T1000 (cell line): ENCODE measurements around the gene RNF41.
"Not testable (repeated sequence)": the region's sequence is repeated elsewhere in the genome, so short reads cannot be mapped to it uniquely, and the experiment has no call there.

Experiments used
- DNase-seq: peaks from one replicate; lab custom pipeline; 2025; ENCODE audit warnings: mixed read lengths; lab: John Stamatoyannopoulos, UW

Gene RNF41

DNA sequence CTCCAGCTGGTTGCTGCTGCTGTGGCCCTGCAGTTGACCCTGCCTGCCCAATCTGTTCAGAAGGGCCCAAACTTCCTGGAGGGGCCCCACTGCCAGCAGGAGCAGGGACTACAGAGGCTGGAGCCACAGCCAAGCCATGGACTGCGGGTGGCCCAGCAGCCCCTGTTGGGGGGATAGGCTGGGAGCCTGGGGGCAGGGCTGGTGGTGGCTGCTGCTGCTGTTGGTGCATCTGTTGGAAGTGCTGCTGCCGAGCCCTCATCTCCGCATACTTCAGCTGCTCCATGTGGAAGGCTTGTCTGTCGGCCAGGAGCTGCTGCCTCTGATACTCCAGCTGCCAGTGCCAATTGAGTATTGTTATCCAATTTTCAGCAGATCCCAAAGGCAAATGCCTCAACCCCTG is 56.4 kb downstream of the RNF41 start:
- DNase-seq, result no peak

DNA sequence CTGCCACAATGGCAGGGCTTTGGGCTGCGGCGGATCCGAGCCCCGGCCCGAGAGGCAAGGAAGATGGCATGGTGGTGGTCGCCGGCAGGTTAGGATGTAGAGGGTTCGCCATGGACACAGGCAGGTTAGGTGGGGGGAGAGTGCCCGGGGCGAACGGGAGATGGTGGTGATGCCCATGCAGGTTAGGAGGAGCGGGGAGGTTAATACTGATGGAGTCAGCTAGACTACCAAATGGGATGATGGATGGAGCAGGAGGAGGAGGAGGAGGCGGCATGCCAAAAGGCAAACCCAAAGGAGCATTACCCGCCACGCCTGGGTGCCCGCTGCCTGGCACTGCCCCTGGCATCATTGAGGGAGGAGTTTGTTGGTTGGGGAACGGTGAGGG is 57.4 kb downstream of the RNF41 start:
- DNase-seq, result no peak

DNA sequence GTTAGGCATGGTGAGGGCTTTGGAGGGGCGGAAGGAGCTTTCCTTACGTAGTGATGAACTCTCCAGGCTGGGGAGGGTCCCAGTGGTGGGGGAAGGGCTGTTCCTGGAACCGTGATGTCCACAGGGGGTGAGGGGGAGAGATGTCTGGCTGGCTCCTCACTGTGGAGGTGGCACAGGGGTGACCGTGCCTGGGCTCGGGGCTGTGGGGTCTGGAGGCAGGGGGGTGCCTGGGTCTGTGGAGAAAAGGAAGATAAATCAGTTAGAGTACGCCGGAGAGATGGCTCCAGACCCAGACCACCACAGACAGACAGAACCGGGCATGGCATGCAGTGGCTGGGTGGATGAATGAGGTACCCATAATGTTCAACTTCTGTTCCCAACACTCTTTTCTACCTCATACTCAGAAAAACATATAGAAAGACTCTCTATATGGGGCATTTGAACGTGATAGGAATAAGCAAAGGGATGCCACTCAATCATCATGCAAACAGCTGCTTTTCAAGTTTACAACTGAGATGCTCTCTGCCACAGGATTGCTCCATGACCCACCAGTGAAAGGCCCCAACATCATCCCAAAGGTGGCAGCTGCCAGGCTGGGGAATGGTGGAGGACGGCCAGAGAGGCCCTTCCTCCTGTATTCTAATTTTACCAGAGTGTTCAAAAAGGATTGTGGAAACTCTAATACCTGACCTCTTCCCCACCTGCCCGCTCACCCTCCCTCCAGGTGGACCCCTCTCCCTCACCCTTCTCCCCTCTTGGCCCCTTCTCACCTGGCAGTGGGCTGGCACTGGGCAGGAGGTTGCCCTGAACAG is 58.0 kb downstream of the RNF41 start:
- DNase-seq, result no peak

DNA sequence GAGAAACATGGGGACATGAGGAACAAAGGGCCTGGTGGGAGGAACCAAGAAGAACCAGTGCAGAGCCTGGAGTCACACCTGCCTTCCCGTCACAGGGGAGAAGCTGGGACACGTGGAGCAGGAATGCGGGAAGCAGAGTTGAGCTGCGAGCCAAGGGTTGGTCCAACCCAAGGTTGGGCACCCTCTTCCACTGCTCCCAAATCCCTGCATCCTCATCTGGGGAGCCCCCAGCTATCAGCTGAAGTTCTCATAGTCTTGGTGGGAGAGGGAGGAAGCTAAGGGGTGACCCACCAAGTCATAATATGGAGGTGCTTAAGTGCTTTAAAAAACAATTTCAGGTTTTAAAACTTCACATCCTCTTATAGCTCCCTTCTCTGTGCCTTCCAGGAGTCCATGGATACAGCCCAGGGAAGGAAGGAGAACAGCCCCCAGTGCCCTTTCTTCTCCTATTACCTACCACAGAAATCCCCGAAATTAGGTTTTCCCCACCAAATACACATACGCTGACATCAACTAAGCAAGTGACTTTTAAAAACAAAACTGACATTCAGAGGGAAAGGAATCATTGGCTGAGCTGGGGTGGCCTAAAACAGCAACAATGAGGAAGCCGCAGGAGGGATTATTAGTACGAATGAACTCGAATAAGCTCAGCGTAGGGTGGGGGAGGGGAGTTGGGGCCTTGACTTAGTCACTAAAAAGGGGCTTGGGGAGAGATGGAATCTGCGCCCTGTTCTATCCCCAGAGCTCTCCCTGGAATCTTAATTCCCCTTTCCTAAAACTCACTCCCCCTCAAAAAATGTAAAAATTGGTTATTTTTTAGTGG is 59.0 kb downstream of the RNF41 start:
- no peak for DNase-seq

DNA sequence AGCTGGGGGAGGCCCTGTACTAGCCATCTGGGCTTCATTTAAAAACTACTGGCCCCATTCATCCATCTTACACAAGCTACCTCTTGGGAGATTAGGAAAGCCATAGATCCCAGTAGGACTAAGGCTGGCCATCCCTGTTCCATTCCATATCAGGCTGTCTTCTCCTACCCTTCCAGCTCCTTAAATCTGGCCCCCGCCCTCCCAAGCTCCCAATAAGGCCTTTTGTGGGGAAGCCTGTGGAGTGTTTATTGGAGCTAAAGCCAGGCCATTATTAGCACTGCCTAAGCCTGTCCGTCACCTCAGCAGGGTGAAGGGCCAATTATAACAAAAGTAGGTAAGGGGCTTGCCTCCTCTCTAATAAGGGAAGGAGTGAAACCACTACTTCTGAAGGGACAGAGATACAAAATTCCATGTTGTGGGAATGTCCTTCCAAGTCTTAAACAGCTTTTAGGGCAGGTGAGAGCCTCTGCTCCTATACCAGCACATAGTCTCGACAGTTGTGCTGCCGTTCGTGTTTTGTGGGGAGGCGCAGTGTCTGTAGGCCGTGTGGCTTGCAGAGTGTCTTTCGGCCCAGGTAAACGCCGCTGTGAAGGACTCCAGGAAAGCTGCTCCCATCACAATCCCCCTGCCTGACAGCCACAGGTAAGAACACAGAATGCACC is 59.9 kb downstream of the RNF41 start:
- no peak for DNase-seq

DNA sequence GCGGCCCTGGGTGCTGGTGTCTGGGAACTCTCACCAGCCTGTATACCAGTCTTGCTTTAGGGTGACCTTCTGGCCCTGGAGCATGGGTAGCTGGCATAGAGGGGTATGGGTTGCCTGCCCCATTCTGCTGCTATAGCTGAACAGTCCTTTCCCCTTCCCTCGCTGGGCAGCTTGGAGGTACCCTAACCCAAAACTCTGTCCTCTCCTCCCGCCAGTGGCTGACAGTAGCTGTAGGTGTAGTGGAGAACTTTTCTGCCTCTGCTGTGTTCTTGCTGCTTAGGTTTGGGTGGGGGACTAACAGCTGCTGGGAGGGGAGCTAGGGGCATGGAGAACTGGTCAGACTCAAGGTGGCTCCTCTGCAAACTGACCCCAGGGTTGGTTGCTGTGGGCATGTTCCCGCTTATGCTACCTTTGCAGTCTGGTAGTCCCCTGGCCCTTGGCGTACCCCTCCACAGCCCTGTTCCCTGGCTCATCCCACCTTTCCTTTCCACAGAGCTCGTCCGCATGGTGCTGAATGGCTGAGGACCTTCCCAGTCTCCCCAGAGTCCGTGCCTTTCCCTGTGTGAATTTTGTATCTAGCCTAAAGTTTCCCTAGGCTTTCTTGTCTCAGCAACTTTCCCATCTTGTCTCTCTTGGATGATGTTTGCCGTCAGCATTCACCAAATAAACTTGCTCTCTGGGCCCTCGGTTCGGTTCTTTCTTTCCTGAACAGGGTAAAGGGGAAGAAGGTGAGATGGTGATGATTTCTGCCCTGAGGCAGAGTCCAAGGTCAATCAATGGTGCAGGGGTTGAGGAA is 60.6 kb downstream of the RNF41 start:
- DNase-seq, result no peak

DNA sequence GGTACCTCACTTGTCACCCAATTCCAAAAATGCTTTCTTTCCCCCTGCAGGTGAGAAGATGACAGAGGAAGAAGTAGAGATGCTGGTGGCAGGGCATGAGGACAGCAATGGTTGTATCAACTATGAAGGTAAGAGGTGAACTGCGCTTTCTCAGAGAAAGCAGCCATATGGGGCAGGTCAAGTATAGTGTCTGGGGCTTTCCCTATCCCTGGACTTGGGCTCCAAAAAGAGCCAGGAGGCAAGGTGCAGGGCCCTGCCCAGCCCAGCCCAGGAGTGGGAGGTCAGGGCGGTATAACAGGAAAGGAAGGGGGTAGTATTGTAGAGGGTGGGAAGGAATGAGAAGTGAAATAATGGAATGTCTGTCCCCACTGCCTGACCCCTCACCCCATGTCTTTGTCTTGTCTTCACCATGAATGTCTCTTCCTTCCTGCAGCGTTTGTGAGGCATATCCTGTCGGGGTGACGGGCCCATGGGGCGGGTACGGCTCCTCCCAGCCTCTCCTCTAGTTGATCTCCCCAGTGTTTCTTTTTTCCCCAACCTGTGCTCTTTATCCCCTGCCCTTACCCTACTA is 61.4 kb downstream of the RNF41 start:
- no peak for DNase-seq

DNA sequence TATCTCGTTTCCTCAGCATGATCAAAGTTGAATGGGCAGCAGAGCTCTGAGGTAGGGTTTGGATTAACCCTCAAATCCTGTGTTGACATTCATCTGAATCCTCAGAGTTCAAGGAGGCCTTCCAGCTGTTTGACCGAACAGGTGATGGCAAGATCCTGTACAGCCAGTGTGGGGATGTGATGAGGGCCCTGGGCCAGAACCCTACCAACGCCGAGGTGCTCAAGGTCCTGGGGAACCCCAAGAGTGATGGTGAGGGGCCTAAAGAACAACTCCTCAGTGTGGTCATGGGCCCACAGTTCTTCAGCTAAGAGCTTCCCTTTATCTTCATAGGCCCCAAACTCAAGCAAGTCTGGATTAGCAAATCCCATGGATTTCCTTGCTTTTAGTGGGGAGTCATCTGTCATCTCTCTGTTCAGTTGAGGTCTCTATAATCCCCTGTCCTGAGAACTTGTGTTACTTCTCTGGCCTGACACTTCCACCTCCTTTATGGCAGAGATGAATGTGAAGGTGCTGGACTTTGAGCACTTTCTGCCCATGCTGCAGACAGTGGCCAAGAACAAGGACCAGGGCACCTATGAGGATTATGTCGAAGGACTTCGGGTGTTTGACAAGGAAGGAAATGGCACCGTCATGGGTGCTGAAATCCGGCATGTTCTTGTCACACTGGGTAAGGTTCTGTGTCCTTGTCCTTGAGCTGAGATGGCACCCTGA is 62.1 kb downstream of the RNF41 start:
- no peak for DNase-seq

DNA sequence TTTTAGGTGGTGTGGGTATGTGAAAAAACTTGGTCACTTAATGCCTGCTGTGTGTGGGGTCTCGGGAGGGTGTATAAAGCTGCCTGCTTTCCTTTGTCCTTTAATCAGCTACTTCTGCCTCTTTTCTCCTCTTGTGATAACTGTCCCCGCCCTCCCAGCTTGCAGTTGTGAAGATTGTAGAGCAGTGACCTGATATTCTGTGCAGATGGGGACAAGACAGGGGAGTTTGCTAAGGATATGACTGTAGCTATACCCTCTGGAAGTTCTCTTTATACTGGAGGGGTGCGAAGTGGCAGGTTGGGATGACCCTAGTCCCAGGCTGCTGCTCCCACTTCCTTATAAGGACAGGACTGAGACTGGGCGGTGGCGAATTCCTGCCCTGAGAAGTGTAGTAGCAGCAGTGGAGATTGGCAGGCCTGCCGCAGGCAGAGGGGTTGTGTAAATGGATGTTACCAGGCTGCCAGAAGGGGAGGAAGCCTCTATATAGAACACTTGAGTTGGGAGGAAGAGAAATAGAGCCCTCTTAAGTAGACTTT is 62.7 kb downstream of the RNF41 start:
- DNase-seq, result no peak

DNA sequence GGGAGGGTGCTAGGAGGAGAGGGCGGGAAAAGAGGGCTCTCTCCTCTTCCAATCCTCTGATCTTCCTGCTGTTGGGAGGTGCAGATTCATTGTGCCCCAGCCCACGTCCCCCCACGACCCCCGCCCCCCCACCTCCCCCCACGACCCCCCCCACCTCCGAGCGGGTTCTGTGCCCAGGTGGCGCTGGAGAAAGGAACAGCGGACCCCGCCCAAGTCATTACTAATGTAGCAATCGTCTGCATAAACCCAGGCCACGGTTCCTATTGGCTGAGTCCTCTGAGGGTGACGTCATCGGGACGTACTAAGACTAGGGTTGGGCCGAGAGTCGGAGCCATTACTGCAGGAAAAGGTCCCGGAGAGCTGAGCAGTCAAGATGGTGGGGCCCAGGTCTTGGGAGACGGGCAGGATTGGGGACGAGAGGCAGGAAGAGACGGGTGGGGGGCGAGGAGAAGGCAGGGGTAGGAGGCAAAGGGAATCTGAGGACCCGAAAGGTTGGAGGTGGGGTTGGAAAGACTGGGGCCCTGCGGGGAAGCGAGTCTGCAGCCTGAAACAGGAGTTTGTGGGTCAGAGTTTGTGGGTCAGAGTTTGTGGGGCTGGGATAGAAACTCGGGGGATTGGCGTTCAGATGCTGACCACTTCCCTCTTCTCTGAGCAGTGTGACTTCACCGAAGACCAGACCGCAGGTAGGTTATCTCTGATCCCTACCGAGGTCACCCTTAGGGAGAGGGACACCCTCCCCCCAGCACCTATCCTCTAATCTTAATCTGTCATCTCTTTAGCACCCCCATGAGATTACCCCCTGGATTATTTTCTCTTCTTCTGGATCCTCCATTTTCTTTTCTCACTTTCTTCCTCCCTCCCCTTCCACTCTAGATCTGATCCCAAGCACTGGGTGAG is 63.4 kb downstream of the RNF41 start, which contains the start of gene MYL6:
TSS of gene MYL6 (plus strand) at position 331 of the 897 bp plus-strand sequence. CDS start at position 374, 43 bp downstream.
- peak; percentile 89 for DNase-seq

DNA sequence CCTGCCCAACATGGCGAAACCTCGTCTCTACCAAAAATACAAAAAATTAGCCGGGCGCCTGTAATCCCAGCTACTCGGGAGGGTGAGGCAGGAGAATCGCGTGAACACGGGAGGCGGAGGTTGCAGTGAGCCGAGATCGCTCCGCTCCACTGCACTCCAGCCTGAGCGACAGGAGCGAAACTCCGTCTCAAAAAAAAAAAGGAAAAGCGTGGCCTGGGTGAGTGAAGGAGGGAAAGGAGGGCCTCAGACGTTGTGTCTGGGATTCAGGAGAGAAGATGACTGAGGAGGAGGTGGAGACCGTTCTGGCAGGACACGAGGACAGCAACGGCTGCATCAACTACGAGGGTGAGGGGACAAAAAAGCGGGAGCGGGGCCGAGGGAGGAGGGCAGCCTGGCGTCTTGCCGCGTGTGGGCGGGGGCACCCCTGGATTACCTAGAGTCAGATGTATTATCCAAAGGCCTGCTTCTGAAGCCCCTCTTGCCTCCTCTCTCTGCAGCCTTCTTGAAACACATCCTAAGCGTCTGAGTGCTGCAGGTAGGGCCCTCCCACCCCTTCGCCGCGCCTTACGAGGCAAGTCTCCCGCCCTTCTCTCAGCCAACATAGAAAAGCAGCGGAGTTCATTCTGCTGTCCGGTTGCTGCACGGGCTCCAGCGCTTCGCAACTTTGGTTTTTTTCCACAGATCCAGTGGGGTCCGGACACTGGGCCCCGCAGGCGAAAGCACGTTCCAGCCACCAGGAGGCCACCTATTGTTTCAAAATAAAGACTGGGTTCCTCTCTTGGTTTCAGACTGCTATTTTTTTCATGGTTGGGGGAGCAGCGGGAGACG is 64.3 kb downstream of the RNF41 start:
- DNase-seq, result peak; percentile 77

DNA sequence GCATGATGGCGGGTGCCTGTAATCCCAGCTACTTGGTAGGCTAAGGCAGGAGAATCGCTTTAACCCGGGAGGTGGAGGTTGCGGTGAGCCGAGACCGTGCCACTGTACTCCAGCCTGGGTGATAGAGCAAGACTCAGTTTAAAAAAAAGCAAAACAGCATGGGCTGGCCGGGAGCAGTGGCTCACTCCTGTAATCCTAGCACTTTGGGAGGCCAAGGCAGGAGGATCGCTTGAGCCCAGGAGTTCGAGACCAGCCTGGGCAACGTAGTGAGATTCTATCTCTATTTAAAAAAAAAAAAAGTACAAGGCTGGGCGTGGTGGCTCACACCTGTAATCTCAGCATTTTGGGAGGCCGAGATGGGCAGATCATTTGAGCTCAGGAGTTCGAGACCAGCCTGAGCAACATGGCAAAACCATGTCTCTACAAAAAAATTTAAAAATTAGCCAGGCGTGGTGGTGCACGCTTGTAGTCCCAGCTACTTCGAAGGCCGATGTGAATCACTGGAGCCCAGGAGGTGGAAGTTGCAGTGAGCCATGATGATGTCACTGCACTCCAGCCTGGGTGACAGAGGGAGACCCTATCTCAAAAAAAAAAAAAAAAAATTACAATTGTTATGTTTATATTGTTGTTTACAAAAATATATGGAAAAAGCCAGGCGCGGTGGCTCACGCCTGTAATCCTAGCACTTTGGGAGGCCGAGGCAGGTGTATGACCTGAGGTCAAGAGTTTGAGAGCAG is 65.1 kb downstream of the RNF41 start:
- not testable (repeated sequence) for DNase-seq

DNA sequence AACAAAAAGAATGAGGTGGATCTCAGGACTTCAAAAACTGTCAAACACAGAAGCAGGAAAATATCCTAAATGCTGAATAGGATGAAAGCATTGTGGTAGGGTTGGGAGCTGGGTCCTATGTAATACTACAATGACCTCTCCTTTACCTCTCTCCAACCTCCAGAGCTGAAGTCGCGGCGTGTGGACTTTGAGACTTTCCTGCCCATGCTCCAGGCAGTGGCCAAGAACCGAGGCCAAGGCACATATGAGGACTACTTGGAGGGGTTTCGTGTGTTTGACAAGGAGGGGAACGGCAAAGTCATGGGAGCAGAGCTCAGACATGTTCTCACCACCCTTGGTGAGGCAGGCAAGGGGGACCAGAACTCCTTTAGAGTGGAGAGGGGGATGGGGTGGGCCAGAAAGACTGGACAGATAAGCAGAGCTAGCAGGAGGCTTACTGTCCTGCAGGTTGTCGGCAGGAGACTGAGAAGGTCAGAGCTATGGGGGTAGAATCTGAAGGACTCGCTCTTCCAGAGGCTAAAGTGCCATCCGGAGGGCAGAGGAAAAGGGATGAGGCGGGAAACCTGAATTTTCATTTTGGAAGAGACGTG is 66.4 kb downstream of the RNF41 start:
- no peak for DNase-seq

DNA sequence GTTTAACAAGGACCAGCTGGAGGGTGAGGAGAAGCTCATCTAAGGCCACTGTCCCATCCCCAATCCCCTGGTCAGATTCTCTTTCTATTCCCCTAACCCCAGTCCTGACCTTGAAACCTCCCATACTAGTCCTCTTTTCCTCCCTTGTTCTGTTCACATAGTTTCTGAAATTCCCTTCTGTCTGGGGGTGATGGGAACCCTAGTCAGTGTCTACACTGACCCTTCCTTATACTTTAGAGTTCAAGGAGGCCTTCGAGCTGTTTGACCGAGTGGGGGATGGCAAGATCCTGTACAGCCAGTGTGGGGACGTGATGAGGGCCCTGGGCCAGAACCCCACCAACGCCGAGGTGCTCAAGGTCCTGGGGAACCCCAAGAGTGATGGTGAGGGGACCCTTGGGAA is 66.9 kb downstream of the RNF41 start:
- DNase-seq, result no peak

DNA sequence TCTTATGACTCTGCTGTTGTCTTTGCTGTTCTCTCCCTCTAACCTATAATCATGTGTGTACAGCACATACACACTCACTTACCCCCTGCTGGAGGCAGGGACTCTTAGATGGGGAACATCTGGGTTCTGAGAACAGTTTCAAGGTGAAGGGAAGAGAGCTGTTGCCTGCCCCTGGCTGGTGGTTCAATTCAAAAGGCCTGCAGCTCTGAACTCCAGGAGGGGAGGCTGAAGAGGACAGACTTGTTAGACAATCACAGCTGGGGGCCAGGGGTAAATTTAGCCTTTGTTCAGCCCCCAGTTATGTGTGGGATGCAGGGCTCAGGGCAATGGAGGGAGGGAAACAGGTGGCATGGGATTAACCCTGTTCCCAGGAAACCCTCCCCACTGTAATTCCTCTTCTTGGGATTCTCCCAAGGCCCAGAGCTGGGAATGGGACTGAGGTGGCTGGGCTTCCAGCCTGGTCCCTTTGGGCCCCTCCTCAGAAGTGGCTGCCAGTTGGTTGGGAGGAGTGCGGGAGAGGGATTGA is 67.4 kb downstream of the RNF41 start:
- no peak for DNase-seq

DNA sequence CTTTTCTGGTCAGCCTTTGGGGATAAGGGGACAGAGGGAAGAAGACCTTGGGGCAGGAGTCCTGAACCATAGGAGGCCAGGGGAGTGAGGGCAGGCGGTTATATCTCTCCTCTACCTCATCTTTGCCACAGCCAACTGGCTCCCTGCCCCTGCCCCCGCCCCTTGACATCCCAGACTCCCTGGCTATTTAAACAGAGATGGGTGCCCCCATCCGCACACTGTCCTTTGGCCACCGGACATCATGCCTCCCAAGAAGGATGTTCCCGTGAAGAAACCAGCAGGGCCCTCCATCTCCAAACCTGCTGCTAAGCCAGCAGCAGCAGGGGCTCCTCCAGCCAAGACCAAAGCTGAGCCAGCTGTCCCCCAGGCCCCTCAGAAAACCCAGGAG is 68.0 kb downstream of the RNF41 start:
- no peak for DNase-seq
